Fibroblast of gingiva (primary cell): ENCODE measurements around the gene INTS13.
"Not testable (repeated sequence)": the region's sequence is repeated elsewhere in the genome, so short reads cannot be mapped to it uniquely, and the experiment has no call there.

Source experiments
- DNase-seq: peaks from one replicate; pipeline ENCODE4 v3.0.0-alpha.2; 2011; ENCODE audit warnings: low read depth

The INTS13 gene, protein sequence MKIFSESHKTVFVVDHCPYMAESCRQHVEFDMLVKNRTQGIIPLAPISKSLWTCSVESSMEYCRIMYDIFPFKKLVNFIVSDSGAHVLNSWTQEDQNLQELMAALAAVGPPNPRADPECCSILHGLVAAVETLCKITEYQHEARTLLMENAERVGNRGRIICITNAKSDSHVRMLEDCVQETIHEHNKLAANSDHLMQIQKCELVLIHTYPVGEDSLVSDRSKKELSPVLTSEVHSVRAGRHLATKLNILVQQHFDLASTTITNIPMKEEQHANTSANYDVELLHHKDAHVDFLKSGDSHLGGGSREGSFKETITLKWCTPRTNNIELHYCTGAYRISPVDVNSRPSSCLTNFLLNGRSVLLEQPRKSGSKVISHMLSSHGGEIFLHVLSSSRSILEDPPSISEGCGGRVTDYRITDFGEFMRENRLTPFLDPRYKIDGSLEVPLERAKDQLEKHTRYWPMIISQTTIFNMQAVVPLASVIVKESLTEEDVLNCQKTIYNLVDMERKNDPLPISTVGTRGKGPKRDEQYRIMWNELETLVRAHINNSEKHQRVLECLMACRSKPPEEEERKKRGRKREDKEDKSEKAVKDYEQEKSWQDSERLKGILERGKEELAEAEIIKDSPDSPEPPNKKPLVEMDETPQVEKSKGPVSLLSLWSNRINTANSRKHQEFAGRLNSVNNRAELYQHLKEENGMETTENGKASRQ

DNA sequence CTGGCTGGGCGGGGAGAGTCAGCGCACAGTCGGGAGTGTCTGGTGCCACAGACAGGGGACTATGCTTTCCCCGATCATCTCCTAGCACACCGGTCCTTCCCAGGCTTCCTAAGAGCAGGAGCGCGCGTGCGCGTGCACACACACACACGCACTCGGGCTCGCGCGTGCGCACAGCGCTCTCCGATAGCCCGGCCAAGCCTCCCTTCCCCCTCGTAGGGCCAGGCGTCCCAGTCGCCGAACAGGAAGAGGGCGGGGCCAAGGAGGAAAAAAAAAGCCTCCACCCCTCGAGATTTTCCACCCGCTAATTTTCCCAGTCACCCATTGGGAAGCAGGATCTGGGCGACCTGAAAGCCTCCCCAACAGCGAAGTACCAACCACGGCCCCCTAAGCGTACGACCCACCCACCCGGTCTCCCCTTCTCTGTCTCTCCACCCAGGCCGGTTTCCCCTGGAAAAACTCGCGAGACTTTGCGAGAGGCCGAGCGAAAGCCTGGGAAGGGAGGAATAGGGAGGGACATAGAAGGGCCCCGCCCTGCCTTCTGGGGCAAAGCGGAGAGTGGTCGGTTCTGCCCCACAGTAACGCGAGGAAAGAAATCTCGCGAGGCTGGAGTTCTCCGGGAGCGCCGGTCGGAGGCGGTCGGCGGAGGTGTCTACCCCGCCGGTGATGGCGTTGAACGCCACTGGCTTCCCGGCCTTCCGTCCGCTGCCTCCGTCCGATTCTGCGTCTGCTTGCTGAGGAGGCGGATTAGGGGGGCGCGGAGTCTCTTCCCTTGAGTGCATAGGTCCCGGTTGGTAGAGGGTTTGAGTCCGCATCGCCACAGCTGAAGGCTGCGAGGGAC is at the start of gene INTS13, which contains the start of gene FGFR1OP2:
Gene INTS13, minus strand, starts transcription at position 119 of the 838 bp plus-strand sequence. CDS start 1,178 bp downstream, outside the sequence.
Gene FGFR1OP2, plus strand, starts transcription at position 608 of the 838 bp plus-strand sequence. CDS start 15,689 bp downstream, outside the sequence.
- DNase-seq: peak; percentile 98

DNA sequence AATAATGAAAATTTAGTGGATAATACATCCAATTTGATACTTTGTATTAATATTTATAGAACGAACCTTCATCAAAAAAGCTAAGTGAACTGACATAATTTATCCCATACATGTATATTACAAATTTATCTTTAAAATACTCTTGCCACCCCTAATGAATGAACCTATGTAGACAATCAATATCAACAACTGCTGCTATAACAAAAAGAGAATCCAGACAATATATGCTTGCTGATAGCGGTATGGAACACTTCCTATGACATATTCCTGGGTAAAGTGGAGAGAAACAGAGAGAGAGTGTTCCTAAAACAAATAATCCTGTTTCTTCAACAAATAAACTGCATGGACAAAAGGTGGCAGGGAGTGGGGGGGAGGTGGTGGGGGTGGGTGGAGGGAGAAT is 45.1 kb upstream of the INTS13 start:
- no peak for DNase-seq

DNA sequence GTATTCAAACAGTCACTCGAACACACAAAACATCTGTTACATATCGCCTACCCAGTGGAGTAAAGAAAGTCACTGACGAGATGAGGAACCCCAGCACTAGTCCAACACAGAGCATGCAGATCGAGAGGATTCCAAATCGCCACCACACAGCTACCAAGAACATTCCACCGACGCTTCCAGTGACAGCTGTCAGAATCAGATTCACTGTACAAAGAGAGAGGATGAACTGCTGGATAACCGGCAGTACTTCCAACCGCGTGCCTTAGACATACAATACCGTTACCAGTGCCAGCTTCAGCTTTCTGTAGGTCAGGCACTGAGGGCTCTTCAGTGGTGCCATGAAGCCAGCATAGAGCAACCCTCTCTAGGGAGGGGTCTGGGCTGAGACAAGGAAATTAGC is 42.0 kb upstream of the INTS13 start:
- DNase-seq: no peak

DNA sequence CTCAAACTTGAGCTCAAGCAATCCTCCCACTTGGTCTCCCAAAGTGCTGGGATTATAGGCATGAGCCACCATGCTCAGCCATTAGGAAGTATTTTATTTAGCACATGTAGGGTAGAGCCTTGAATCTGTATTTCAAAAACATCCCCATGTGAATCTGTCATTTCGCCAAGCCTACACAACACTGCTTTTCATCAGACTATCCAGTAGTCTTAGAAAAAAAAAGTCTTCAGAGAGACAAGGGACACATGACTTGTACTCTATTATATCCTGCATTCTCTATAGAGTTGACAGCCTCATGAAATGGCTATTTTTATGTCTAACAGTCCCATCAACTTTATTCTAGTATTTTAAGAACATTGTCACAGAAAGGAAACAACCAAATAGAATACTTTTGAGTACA is 41.0 kb upstream of the INTS13 start:
- no peak for DNase-seq

DNA sequence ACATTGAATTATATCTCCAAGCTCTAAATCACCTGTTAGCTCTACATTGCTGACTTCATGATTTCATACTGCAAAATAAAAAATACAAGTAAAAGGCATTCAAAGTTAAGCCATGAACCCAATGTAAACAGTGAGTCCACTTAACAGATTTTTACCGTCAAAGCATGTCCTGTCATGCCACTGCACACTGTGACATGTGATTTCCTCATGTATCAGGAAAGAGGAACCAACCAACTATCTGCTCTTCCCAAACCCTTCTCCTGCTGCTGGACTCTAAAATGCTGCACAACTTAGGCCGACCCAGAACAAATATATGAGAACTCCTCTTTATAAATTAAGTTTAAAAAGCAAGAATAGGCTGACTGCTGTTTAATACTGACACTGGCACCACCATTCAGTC is 38.9 kb upstream of the INTS13 start:
- DNase-seq: no peak

DNA sequence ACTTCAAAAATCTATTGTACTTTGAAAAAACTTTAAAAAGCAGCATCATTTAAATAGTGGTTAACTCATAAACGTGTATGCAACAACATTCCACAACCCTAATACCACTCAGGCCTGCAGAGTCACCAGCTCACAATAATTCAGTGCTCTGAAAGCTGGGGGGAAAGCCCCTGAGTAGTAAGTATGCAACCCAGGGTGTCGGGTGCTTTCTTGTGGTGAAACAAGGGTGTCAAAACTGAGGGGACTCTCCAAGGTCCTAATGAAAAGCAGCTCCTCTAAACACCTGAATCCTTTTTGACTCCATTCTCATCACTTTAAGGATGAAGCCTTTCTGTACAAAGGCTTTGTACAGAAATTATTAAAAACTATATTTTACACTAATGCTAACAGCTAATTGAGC is 34.2 kb upstream of the INTS13 start:
- DNase-seq: no peak

DNA sequence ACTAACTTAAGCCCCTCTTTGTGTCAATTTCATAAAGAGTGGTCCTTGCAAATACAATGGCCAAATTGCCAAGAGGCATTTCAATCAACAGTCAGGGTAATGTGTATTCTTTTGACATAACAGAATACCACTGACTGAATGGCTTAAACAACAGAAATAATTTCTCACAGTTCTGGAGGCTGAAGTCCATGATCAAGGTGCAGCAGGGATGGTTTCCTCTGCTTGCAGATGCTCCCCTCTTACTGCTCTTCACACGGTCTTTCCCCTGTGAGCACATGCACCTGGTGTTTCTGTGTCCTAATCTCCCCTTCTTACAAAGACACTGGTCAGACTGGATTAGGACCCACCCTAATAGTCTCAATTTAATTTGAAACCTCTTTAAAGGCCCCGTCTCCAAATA is 32.4 kb upstream of the INTS13 start:
- no peak for DNase-seq

DNA sequence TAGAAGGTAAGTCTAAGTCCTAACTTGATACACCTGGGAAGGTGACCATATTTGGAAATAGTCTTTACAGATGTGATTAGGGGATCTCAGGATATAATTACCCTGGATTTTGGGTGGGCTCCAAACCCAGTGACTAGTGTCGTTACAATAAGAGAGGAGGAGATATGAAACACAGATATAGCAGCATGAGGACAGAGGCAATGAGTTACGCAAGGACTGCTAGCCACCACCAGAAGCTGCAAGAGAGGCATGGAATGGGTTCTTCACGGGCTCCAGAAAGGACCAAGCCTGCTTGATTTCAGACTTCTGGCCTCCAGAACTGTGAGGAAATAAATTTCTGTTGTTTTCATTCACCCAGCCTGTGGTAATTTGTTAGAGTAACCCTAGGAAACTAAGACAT is 29.1 kb upstream of the INTS13 start:
- no peak for DNase-seq

DNA sequence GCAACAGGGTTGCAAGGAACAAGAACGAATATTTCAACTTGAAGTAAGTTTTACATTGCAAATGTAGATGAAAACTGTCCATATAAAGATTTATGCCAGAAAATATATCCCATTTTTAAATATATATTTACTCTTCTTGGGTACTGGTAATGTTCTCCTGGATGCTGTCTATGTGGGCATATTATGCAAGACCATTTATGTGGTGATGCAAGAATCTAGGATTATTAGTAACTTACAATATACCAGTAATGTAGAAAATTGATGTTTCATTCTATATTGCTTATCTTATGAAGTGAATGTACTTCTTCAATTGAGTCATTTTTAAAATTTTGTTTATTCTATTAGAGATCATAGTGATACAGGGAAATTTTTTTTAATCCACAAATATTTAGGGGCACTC is 25.6 kb upstream of the INTS13 start:
- peak; percentile 19 for DNase-seq

DNA sequence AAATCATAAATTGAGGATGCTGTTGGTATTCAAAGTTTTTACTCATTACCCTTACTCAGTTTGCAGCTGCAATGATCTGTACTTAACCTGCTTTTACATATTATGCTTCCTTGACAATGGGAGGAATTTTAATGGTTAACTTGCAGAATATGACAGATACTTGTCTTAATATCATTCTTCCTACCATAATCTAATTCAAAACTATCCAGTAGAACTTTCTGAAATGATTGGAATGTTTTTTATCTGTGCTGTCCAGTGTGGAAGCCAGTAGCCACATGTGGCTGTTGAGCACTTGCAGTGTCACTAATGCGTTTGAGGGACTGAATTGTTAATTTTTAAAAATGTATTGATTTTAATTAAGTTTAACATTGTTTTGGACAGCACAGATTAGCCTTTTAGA is 24.0 kb upstream of the INTS13 start:
- DNase-seq: no peak

DNA sequence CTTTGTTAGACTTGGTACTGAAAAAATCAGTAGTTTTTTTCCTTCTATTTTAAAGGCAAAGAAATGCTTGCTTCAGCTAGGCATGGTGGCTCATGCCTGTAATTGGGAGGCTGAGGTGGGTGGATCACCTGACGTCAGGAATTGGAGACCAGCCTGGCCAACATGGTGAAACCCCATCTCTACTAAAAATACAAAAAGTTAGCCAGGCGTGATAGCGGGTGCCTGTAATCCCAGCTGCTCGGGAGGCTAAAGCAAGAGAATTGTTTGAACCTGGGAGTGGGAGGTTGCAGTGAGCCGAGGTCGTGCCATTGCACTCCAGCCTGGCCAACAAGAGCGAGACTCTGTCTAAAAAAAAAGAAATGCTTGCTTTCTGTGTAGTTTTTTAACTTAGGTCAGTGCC is 23.6 kb upstream of the INTS13 start:
- not testable (repeated sequence) for DNase-seq

DNA sequence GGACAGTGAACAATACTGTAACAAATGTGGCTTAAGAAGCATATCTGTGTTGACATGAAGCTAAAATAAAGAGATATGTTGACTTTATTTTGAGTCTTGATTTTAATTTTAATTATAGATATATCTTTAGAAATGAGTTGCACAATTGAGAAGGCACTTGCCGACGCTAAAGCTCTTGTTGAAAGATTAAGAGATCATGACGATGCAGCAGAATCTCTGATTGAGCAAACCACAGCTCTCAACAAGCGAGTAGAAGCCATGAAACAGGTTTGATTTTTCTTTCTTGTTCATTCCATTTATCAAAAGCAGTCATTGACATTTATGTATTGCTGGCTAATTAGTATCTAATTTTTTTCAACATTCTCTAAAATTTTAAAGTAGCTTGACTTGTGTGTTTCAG is 16.2 kb upstream of the INTS13 start:
- no peak for DNase-seq

DNA sequence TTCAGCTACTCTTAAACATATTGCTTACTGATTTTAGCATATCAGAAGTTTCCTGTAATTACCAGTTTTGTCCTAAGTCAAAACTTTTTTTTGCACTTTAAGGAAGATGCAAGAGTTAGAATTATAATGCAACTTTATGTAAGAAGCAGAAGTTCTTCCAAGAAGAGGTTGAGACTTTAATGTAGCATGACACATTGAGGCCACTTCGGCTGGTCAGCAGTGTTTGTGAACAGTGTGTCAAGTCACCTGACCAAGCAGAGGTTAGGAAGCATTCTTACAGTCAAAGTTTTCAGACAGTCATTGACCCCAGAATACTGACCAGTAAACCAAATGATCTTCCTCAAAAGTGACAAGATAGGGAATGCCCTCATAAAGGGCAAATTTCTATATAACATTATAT is 15.7 kb upstream of the INTS13 start:
- DNase-seq: peak; percentile 61

DNA sequence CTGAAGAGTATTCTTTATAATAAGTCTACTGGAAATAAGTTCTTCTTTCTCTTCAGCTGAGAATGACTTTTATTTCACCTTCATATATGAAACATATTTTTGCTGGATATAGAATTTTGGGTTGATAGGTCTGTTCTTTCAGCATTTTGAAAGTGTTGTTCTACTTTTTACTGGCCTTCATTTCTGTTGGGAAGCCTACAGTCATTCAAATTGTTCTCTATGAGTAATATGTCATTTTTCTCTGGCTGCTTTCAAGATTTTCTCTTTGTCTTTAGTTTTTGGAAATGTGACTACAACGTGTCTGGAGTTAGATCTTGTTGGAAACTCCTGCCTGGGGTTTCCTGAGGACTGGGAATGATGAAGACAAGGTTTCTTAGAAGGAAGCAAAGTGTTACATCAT is 10.5 kb upstream of the INTS13 start:
- no peak for DNase-seq

DNA sequence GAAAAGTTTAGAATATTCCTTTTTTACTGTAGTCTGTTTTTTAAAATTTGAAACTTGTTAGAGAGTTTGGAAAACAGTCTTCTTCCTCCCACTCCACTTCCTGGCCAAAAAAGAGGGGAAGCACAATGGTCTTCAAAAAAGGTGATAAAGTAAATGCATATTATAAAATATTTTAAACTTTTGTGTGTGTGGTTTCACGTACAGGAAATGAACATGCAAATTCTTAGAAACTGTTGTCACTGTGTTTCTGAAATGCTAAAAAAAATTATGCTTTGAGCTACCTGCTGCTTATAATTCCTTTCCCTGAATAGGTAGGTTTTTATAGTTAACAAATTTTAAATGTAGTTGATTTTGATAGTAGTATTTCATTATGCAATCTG is 3.4 kb upstream of the INTS13 start:
- no peak for DNase-seq

DNA sequence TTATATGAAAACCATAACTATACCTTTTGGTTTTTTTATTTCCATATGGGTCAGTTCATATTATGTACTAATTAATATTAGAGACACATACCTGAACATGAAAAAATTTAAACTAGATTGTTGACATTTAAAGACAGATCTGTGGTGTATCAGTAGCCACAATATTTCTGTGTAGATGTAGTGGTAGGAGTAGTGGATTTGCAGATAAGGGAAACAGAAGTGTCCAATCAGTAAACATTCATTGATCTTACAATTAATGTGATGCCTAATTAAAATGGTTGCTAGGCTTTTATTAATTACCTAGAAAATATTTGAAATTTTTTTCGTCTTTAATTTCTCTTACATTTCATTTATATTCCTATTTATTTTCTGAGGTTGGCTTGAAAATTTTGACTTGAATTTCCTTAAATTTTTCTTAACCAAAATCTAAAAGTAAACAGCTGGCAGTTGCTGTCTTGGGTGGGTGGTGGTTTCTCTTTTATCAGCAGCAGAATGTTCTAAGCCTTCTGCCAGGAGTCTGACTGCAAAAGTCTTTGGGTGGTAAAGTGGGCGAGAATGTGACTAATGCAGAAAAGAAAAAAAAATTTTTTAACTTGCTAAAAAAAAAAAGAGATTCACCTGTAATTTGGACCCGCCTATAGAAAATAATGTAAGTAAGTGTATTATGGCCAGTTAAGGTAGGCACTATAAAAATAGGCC is 2.9 kb upstream of the INTS13 start:
- no peak for DNase-seq

DNA sequence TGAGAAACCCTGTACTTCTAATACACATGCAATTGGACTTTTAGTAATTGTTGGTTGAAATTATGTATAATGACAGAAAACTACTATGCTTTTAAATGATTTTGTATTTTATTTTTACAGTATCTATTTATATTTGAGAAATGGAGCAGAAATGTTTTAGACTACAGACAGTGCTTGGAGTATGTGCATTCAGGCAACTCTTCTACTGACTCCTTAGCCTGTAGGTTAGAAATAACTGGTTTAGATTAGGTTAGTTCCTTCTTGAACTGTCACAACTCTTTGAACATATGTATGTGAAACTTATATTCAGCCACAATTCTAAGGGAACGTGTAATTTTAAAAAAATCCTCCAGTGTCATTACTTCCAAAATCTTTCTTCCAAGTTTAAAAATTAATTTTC is 2.2 kb upstream of the INTS13 start:
- no peak for DNase-seq

DNA sequence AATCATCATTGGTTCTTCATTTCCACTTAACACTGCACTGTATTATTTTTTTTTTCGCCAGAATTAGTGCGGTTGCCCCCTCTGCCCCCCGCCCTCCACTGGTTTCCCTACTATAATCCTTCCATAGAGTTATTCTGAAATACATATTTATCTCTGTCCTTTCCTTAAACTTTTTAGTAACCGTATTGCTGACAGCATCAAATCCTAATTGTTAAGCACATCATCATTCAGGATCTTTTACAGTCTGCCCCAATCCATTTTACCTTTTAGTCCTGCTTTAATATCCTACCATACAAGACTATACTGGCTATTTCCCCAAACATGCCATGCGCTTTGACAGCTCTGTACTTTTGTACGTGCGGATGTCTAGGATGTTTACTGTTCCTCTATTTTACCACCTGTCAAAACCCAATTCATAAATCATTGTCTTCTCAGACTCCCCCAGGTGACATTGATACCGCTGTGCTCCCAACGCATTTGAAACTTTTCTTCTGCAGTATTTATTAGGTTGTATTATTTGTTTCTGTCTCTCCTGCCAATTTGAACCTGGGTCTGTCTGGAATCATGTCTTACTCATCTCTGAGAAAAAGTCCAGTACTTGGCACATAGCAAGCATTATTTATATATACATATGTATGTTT is 1.5 kb upstream of the INTS13 start:
- DNase-seq: no peak

DNA sequence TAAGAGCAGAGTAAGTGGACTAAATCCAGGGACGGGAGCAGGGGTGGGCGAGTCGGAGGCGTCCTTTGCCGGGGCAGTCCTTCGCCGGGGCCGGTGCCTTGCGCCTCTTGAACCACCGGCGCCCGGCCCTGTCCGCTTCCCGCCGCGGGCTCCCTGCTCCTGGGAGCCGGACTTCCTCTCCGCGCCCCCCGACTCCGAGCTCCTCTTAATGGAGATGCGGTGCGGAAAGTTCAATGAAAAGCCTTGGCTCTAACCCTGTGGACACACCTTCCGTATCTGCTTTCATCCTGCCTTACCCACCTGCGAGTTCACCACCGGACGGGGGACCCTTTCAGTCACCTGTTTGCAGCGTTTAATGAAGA is 901 bp upstream of the INTS13 start:
- no peak for DNase-seq

DNA sequence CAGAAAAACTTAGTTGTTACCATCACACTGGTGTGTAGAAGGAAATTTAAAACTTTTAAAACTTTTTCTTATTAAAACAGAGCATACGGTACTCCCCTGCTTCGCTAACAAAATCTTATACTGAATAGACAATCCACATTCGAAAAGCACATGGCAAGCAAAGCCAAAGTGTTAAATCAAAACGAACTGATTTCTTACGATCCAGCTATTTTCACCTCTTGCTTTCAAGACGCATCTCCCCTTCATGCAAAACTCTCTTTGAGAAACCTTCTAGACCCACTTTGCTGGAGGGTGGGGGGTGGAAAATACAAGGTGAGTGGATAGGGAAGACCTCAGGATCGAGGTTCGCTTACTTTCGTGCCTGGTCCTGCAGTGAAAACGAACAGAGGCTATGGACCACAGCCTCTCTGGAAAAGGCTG is 328 bp downstream of the INTS13 start:
- no peak for DNase-seq
